Stimulated activated CD8-positive, alpha-beta memory T cell treated with anti-CD3 and anti-CD28 coated beads, Interleukin-7, amount 100 ng/mL, for 1 hour (primary cell): ENCODE measurements around the gene ARPC5.
"Not testable (repeated sequence)": the region's sequence is repeated elsewhere in the genome, so short reads cannot be mapped to it uniquely, and the experiment has no call there.

ENCODE experiments used
- DNase-seq, 2 donors: peaks; one replicate each; pipeline ENCODE4 v3.0.0-alpha.2; 2020; ENCODE audit warnings: low read depth in 2 of 2

The ARPC5 gene

GRCh38 chr1:183646776-183647175 lies 11.2 kb upstream of the ARPC5 start:
- DNase-seq = no peak

DNA sequence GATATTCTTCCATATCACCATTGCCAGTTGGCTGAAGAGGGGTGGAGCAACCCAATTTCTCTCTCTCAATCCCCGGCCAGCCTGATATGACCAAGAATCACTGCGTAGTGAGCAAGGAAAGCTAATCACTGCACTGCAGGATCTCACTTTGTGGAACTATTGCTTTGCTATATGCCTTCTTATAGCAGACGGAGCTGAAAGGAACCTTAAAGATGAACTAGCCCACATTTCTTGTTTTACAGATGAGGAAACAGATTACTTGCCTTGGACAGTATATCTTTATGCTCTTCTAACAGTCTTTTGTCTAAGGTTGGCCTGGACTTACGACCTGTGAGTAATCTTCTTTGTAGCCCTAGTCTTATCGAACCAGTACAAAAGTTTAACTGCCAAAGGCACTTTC lies 9.9 kb upstream of the ARPC5 start:
- no peak for DNase-seq

DNA sequence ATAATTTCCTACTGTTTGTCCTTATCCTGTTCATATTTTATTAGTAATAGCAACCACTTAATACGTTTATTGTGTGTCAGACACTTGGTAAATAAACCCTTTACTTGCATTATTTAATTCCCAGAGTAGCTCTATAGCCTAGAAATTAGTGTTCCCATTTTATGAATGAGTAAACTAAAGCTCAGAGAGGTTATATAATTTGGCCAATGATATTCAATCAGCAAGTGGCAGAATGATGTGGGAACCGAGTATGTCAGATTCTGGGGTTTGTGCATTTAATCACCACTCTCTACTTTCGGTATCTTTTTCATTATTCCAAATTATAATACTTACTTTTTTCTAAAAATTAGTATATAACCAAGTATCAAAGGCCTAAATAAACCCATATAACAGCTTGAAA lies 6.6 kb upstream of the ARPC5 start:
- no peak for DNase-seq

DNA sequence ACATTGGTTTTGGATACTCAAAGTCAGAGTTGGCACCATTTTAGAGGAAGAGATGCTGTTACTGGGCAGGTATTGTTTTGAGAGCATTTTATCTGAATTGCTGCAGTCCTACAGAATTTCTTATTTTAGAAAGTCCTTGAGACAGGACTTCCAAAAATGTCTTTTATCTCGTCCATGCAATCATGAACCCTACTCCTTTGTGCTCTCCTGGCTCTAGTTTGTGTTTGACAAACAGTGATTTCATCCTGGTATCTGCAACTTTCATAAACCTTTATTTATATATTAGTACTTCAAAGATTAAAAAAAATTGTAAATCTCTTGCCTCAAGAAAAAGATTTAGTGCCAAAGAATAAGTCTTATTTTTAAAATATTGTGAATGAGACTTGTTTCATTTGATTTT lies 4.6 kb upstream of the ARPC5 start:
- DNase-seq = no peak

- no peak for DNase-seq
Measured at GRCh38 chr1:183638649-183639387, 3.2 kb upstream of the ARPC5 start.

DNA sequence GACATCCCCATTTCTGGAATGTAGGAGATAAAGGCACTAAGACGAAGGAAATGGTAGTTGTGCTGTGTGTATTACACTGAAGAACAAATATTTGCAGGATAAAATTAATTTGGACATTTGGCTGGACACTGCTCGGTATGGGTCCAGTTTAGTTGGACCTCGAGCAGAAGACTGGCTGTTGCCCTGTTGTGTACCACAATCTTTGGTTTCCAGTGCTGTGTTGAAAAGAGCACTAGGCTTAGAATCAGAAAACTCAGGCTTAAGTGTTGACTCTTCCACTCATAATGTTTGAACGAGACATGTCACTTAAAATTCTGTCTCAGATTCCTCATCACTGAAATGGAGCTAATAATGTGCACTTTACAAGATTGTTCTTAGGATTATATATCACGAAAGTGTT lies 1.2 kb upstream of the ARPC5 start:
- DNase-seq = no peak

GRCh38 chr1:183636334-183636682 lies 725 bp upstream of the ARPC5 start:
- DNase-seq = no peak

GRCh38 chr1:183635099-183635605 lies 431 bp downstream of the ARPC5 start:
- DNase-seq = no peak

DNA sequence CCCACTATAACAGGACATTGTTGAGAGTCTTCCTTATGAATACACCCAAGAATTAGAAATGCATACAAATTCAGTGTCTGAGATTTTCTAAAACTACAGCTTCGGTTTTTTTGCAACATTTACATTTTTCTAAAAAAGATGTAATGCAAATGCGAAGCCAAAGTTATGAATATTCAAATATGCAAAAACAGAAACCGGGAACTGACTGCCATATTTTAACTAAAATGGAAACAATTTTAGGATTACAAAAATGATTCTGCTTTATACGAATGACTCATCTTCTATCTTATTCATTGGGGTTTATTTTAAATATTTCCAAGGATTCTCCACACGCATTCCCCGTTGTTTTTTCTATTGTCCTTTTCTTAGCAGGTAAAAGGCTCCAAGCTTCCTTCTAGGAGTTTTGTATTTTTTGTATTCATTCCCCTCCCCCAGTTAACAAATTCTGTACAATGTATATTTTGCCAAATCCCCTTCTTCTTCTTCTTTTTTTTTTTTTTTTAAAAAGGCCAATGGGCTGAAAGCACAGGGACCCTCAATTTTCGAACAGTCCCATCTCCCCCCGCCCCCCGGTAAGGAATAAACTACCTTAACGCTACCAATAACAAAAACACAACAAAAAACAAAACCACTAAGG lies 1.0 kb downstream of the ARPC5 start:
- no peak for DNase-seq

GRCh38 chr1:183633676-183634343 lies 1.8 kb downstream of the ARPC5 start:
- DNase-seq = no peak

DNA sequence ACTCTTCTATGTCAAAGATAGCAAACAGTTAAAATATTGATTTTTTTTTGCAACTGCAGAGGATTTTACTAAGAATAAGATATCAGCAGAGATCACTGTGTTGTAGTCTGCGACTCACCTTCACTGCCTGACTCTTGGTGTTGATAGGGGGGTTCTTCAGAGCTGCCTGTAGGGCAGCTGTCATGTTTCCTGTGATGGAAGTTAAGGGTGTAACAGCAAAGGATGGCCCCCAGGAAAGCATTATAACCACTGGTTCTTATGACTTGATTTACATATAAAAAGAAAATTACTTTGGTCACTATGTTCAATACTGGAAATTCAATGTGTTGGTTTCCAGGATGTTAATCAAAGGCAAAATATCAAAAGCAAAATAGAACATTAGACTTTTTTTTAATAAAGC lies 2.6 kb downstream of the ARPC5 start:
- no peak for DNase-seq

- DNase-seq = no peak
Measured at GRCh38 chr1:183632114-183632513, 3.5 kb downstream of the ARPC5 start.

- DNase-seq = no peak
Measured at GRCh38 chr1:183630748-183631147, 4.8 kb downstream of the ARPC5 start.

DNA sequence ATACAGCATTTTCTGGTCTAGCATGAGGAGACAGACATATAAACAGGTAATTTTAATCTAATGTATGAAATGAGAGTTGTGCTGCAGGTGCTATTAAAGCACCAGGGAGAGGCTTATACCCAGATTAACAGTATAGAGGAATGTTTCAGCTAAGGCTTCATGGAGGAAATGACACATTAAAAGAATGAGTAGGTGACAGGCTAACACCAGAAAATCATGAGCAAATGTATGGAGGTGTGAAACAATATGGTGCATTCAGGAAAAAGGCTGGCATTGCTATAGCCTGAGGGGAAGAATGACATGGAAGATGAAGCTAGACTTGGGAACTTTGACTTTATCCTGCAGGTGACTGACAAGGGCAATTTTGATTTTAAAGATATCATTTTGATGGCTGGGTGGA lies 7.0 kb downstream of the ARPC5 start:
- DNase-seq = no peak

GRCh38 chr1:183626236-183626635 lies 9.3 kb downstream of the ARPC5 start:
- not testable (repeated sequence) for DNase-seq

DNA sequence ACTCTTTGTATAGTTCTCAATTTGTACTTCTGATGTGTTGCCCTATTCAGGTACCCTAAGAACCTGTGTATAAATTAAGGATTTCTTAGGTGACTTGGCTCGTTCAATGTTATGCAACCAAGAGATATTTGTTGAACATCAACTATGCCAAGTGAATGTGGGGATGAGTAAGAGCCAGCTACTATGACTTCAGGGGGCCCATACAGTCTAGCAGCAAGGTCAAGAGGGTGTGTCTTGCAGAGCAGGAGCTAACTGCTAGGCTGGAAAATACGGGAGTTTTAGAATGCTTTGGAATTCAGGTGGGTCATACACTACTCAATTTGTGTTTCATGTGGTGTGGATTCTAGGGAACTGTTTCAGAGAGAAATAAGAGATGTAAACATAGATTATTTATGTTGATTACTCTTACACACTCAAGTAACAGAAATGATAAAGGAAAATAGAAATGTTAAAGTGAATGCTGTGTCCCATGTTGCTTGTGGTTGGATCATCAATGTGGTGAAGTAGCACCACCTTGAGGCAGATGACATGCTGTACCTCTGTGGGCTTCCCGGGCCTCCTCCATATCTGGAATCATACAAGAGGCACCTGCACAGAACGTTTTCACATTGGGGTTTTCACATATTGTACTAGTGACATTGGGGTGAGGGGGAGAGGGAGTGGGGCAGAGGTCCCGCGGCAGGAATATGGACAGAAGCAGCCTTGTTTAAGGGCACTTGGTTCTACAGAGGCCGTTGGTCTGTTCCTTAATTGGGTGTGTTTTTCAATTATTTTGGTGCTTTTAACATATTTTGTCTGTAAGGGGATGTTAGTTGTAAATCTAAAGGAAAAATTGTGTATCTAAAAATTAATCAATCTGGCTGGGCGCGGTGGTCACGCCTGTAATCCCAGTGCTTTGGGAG lies 12.4 kb downstream of the ARPC5 start:
- DNase-seq = no peak

DNA sequence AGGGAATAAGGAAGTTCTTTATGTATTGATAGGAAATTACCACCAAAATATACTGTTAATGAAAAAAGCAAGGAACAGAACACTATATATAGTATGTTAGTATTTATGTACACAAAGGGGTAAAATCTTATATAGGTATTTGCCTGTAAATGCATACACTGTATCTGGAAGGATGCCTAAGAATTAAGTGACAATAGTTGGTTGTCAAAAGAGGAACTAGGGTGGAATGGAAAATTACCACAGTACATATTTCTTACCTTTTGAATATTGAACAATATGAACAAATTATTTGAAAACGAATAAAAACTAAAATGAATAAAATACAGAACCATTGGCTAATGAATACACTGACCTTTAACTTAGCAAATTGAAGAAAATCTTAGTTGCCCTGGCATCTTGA lies 13.6 kb downstream of the ARPC5 start:
- DNase-seq = no peak

DNA sequence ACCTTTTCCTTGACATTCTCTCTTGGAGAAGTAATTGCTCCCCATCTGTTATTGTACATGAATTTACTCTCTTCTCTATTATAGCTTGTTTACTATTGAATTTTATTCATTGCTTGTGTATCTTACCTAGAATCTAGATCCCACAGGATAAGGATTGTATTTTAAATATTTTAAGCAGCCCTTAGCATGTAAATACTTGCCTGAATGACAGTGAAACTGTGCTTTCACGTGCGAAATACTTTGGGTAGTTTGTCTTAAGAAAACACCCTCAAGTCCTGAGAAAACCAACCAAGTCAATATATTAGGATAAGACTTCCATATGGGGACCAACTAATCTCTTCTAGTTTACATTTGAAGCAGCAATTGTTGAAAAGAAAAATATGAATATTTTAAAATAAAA lies 15.3 kb downstream of the ARPC5 start:
- no peak for DNase-seq

GRCh38 chr1:183619781-183620180 lies 15.8 kb downstream of the ARPC5 start:
- no peak for DNase-seq

DNA sequence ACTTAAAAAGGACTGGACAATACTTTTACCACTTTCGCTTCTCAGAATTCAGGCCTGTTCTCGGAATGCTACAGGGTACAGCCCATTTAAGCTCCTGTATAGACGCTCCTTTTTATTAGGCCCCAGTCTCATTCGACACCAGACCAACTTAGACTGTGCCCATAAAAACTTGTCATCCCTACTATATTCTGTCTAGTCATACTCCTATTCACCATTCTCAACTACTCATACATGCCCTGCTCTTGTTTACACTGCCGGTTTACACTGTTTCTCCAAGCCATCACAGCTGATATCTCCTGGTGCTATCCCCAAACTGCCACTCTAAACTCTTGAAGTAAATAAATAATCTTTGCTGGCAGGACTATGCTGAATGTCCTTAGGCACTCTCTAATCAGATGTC lies 17.4 kb downstream of the ARPC5 start:
- not testable (repeated sequence) for DNase-seq

DNA sequence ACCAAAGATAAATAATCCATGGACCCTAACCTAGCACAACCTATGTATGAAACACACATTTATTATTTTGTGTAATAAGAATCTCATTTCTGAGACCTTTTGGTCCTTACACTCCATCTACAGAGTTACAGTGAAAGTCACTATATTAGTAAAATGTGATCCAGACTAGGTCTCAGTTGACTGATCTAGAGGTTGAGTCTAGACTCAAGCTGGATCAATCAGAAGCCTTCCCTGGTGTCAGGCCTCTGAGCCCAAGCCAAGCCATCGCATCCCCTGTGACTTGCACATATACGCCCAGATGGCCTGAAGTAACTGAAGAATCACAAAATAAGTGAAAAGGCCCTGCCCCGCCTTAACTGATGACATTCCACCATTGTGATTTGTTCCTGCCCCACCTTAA lies 22.6 kb downstream of the ARPC5 start:
- DNase-seq = not testable (repeated sequence)

GRCh38 chr1:183612407-183612806 lies 23.2 kb downstream of the ARPC5 start:
- no peak for DNase-seq
